ENCODE results near the gene LRRC4C.

The LRRC4C gene

DNA sequence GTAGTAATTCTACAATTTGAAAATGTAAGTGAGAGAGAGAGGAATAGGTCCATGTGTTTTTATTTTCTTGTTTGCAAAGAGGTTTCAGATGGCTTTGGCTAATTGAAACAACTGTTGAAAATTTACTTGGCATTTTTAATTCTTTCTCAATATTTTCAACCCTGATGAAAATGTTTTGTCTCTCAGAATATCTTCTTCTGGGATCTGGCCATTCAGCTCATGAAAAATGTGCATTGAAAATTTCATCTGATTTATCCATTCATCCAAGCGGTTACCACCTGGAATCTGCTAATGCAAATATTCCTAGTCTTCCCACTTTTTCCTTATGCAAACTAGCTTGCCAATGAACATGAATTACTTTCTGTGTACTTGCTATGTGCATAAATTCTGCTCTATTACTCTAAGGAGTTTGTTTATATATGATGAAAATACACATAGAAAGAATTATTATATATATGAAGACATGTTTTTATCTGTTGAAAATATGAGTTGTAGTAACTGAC, 621.2 kb downstream of the LRRC4C start:
- DNase-seq, result no peak

GRCh38 chr11:40827116-40827515, 632.3 kb downstream of the LRRC4C start:
- DNase-seq, result no peak

DNA sequence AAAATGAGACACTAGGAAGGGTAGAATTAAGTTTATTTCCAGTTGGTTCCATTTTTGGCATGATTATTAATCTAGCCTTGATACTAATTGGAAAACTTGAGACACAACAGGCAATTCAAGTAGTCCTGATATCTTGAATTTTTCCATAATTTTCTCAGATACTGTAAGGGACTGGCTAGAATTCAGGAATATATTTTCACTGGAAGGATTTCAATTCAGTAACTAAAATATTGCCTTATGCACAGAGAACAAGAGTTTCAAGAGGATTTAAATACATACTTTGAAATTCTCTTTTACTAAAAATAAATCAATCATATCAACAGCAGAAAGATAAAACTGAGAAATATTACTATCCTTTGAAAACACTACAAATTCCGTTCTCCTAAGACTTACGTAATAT, 632.9 kb downstream of the LRRC4C start:
- no peak for DNase-seq

DNA sequence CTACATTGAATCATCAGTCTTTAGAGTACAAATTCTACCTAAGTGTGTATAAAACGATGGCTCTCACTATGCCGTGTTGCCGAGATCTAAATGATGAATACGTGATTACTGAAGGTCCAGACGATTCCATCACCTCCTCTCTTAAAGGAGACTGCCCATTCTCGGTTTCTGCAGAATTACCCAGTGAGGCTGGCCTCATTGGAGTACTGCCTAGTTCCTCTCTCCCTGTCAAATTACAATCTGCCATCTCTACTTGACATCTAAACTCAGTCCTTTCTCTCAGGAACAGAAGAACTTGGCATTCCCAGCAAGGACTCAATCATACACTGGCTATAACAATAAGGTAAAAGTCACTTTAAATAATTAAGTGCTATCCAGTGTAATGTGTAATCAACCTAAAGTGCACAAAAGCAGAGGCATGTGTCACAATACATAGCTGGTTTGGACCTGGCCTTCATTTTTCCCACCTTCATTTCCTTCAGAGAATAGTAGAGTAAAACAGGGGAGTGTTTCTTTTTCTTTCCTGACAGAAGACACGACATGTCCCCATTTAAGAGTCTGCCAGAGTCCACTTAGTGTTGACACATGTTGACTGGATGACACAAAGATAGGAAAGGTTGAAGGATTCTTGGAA, 634.1 kb downstream of the LRRC4C start:
- DNase-seq, result no peak

DNA sequence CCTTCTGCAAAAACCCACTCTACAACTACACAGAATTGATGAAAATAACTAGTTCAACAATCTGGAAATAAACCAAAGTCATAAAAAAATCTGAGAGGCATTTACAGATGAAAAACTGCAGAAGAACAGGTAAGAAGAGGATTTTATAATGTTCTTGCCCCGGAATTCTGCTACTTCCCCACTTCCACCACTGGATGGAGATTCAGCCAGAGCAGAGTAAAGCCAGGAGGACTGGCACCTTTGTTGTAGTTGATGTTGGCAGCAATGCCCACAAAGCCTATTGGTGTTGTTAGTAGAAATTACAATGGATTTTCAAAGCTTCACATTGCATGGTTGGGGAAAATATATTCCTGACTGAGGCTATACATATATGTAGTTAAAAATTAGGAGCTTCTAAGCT, 640.2 kb downstream of the LRRC4C start:
- DNase-seq, result no peak

GRCh38 chr11:40816976-40817375, 642.5 kb downstream of the LRRC4C start:
- DNase-seq, result no peak

GRCh38 chr11:40797981-40798380, 661.5 kb downstream of the LRRC4C start:
- DNase-seq, result peak; percentile 40

DNA sequence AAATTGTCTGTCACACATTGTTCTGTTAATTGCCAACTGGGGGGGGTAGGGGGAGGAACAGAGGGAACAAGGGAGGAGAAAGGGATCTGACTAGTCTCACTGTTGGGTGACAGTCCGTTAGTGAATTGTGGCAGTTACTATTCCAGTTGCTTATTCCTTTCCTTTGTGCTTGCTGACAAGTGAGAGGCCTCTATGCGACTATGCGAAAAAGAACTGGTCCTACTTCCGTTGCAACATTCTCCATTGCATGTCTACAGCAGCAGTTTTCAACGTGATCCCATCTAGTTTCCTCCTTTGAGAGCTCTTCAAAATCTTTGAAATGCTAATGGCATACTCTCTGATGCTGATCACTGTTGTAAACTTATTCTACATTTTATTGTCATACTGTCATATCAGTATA, 672.2 kb downstream of the LRRC4C start:
- no peak for DNase-seq

GRCh38 chr11:40763046-40763445, 696.4 kb downstream of the LRRC4C start:
- DNase-seq, result no peak

GRCh38 chr11:40759341-40759740, 700.1 kb downstream of the LRRC4C start:
- no peak for DNase-seq

GRCh38 chr11:40754297-40754696, 705.2 kb downstream of the LRRC4C start:
- no peak for DNase-seq

- DNase-seq, result no peak
Measured at GRCh38 chr11:40746282-40746681, 713.2 kb downstream of the LRRC4C start.

GRCh38 chr11:40732132-40732531, 727.3 kb downstream of the LRRC4C start:
- no peak for DNase-seq

DNA sequence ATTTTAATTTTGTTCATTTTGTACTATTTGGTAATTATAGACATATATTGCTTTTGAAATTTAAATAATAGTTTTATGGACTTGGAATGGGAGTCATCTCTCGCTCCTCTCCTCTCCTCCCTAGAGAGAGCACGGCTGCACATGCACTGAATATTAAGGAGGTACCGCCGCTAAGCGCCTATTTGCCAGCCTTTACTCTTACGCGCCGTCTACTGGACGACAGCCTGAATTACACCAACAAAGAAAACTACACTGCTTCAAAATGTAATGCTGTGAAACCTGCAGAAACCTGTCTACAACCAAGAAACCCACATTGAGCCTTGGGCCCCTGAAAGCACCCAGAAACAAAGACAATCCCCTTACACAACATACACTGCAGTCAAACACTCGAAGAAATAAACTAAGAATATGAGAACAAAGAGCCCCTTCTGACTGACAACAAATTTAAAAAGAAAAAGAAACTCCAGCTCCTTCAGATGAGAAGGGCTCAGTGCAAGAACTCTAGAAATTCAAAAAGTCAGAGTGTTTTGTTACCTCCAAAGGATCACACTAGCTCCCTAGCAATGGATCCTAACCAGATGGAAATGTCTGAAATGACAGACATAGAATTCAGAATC, 737.2 kb downstream of the LRRC4C start:
- peak; percentile 3 for DNase-seq

- DNase-seq, result no peak
Measured at GRCh38 chr11:40716344-40717130, 742.9 kb downstream of the LRRC4C start.

- DNase-seq, result no peak
Measured at GRCh38 chr11:40713083-40713482, 746.4 kb downstream of the LRRC4C start.

DNA sequence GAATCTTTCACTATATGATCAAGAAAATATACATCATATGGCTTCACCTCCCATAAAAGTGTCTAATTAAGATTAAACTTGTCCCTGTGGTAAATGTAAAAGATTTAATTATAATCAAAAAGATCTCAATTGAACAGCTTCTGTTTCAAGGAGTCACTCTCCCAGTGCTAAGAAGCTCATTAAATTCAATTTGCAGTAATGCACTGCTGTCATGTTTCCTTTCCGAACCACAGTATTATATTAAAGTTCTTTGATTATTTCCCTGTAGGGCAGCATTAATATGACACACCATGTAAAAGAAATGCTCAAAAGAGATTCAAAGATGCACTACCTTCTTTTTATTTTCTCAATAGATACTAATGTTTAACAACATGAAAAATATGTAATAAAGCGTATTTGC, 758.4 kb downstream of the LRRC4C start:
- no peak for DNase-seq

DNA sequence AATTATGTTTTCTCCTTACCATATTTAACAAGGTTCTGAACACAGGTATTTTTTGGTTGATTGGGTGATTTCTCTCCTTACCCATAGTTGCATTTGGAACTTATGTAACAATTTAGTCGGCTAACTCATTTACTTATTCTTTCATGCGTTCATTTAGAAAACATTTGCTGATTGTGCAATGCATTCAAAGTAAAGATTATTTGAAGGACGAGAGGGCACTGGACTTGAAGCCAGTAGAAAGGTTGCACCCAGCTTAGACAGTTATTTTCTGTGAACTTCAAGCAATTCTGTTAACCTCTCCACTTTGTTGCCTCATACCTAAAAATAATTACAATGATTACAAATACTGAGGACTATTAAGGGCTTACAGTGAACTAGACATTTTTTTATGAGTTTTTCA, 769.6 kb downstream of the LRRC4C start:
- no peak for DNase-seq

DNA sequence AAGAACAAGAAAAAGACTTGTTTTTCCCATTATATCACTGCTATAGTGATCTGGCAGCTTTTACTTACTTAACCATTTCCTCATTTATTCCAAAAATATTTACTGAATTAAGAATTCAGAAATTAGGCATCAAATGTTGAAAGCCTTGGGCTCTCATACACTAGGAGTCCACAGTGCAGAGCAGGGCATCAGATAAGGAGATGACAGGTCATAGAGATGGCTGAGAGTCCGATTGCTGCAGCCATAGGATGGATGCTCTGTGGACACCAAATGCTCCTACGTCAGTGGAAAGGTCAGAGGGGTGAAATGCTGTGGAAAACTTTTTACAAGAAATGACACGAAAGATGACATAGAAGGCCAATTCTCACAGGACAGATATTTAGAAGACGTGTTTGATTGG, 771.1 kb downstream of the LRRC4C start:
- DNase-seq, result no peak

DNA sequence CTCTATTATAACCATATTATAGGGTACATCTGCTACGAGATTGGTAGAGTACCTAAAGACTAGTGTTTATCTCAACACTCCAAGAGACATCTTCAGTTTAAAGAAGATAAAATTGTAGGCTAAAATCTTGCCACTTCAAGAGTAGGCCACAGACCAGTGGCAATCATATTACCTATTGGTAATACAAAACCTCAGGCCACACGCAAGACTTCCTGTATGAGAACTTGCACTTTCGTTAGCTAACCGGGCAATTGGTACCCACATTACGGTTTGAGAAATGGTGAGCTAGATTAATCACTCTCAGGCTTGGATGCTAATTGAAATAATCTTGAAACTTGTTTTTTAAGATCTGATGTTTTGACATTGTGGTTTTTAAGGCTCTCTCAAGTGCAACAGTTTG, 772.7 kb downstream of the LRRC4C start:
- no peak for DNase-seq

- no peak for DNase-seq
Measured at GRCh38 chr11:40683010-40683409, 776.4 kb downstream of the LRRC4C start.

GRCh38 chr11:40679276-40679675, 780.2 kb downstream of the LRRC4C start:
- no peak for DNase-seq

DNA sequence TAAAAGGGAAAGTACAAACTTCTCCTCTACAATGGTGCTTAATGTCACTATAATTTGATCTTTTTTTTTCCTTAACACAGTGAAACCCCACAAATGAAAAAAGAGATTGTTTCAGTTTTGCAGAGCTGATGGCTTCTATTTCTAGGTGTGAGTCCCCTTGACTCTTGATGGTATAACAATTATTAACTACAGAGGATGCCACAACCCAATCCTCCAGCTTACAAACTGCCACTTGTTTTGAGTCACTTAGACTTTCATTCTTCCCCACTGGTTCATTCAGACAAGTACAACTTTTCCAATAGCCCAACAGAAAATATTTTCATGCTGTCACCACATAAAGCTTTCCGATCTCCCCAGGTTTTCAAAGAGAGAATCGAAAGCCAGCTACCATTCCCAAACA, 812.2 kb downstream of the LRRC4C start:
- no peak for DNase-seq

DNA sequence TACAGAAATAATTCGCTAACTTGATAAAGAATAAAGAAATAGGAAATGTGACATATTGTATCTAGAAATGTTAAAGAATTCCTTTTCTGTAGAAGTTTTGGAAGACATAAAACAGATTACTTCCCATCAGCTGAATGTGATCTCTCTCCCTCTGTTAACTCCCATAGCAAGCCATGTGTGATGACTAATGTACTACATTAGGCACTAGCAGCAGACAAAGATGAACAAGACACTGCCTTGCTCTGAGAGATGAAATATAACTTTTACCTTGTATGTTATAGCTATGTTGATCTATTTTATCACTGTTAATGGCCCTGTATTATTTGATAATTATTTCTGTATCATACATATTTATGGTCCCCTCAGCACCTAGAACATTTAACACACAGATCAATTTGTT, 817.2 kb downstream of the LRRC4C start:
- DNase-seq, result no peak

All from fibroblast of skin of right biceps (primary cell).